GM12891 (cell line): ENCODE data around the gene IQCH.

ENCODE experiments used
- PAX5 ChIP-seq: IDR thresholded peaks from 2 replicates; pipeline ENCODE4 v1.6.1; 2011; ENCODE audit warnings: low read length, moderate library complexity, mild to moderate bottlenecking; ENCODE audit not compliant: insufficient read depth, severe bottlenecking
- POLR2A ChIP-seq: IDR thresholded peaks from 2 replicates; pipeline ENCODE4 v1.6.1; 2011; ENCODE audit warnings: low read depth, low read length, control low read depth
- POLR2AphosphoS5 ChIP-seq: IDR thresholded peaks from 2 replicates; pipeline ENCODE4 v1.6.1; 2011; ENCODE audit warnings: low read depth, low read length, control low read depth
- POU2F2 ChIP-seq: IDR thresholded peaks from 2 replicates; pipeline ENCODE4 v1.6.1; 2011; ENCODE audit warnings: low read depth, mild to moderate bottlenecking, control low read depth, low read length, moderate library complexity
- SPI1 ChIP-seq: IDR thresholded peaks from 2 replicates; pipeline ENCODE4 v1.6.1; 2011; ENCODE audit warnings: low read depth, low read length, control low read depth
- TAF1 ChIP-seq: IDR thresholded peaks from 2 replicates; pipeline ENCODE4 v1.6.1; 2011; ENCODE audit warnings: low read depth, low read length, control low read depth

DNA sequence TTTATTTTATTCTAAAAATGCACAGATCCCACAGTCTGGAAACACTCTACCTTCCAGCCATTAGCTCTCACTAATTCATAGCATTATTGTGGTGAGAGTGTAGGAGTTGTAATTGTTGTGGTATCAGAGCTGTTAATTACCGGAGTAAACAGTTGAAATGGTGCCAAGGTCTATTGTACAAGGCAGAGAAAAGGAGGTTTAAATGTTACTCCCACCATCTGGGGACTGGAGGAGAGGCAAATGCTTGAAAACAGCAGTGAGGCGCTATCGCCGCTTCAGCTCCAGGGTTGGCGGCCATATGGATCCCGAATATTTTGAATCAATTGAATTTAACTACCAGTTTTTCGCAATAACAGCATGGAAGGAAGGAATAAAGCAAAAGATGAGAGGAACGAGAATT, 153.2 kb downstream of the IQCH start:
- TF ChIP-seq POLR2AphosphoS5 (no peak), POLR2A (no peak), TAF1 (no peak), POU2F2 (no peak), PAX5 (no peak), SPI1 (no peak)
